ENCODE data around the gene IQCN.

GRCh38 chr19:18208098-18208951 lies 65.9 kb downstream of the IQCN start:
- TF ChIP-seq, protein P1, sequence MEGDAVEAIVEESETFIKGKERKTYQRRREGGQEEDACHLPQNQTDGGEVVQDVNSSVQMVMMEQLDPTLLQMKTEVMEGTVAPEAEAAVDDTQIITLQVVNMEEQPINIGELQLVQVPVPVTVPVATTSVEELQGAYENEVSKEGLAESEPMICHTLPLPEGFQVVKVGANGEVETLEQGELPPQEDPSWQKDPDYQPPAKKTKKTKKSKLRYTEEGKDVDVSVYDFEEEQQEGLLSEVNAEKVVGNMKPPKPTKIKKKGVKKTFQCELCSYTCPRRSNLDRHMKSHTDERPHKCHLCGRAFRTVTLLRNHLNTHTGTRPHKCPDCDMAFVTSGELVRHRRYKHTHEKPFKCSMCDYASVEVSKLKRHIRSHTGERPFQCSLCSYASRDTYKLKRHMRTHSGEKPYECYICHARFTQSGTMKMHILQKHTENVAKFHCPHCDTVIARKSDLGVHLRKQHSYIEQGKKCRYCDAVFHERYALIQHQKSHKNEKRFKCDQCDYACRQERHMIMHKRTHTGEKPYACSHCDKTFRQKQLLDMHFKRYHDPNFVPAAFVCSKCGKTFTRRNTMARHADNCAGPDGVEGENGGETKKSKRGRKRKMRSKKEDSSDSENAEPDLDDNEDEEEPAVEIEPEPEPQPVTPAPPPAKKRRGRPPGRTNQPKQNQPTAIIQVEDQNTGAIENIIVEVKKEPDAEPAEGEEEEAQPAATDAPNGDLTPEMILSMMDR (IDR thresholded peaks at IDR 0.05), result no peak
- no peak for TF ChIP-seq POLR2A (IDR thresholded peaks at IDR 0.05)

All from lower leg skin (tissue), 3 donors.